ENCODE data around the gene PCLAF.

- TF ChIP-seq CTCF (IDR thresholded peaks at IDR 0.05), result no peak
- no peak for TF ChIP-seq EZH2 (IDR thresholded peaks at IDR 0.05; ENCODE audit: borderline replicate concordance, insufficient read depth, low read depth, low read length, poor library complexity, severe bottlenecking)
These were observed 7.9 kb downstream of the PCLAF start for GRCh38 chr15:64373360-64373759.

All from B cell (primary cell).